Activated B cell treated with CpG ODN at 0.5 μM for 24 hours (primary cell): ENCODE data around the gene CLIC6. TPM values are rescaled to one million over a fixed set of nuclear protein-coding genes. Genes with fewer than 3 reads are reported as not detected.

ENCODE experiments used
- ATAC-seq: fragments of 200-7000 bp; cut with Tn5 transposase; one replicate; pipeline ENCODE4 v1.10.0; 2021; ENCODE audit warnings: low read depth, mild to moderate bottlenecking, moderate library complexity
- CTCF ChIA-PET: fragments of 350-600 bp; sonication (Branson Sonifier 250); formaldehyde crosslinking; loops from one replicate; lab custom pipeline; 2021; ENCODE audit warnings: antibody characterized with exemption; lab: Charles Lee
- POLR2A ChIA-PET: fragments of 350-600 bp; sonication (Branson Sonifier 250); formaldehyde crosslinking; loops from one replicate; lab custom pipeline; 2021; ENCODE audit warnings: antibody characterized with exemption; lab: Charles Lee
- DNase-seq: peaks from one replicate; pipeline ENCODE4 v3.0.0; 2022
- H3K27ac Mint-ChIP-seq: one replicate; pipeline ENCODE4 v1.8.0; 2020; ENCODE audit warnings: mixed read lengths
- H3K27me3 Mint-ChIP-seq: one replicate; pipeline ENCODE4 v1.8.0; 2021; ENCODE audit warnings: mixed read lengths
- H3K36me3 Mint-ChIP-seq: one replicate; pipeline ENCODE4 v1.8.0; 2021; ENCODE audit warnings: low read depth, mixed read lengths
- H3K4me1 Mint-ChIP-seq: one replicate; pipeline ENCODE4 v1.8.0; 2021; ENCODE audit warnings: mixed read lengths
- H3K4me3 Mint-ChIP-seq: one replicate; pipeline ENCODE4 v1.8.0; 2020; ENCODE audit warnings: mild to moderate bottlenecking, mixed read lengths
- H3K9me3 Mint-ChIP-seq: one replicate; pipeline ENCODE4 v1.8.0; 2020; ENCODE audit warnings: mixed read lengths
- intact Hi-C: fragments of 100-400 bp; cut with micrococcal nuclease; formaldehyde crosslinking; loops from one replicate; pipeline ENCODE4 v1.15.1; 2024
- total RNA-seq: library from RNA; stranded (reverse); gene quantifications from 2 replicates; pipeline ENCODE4 v1.2.3, GENCODE V29; 2022
- TF ChIP-seq, protein P1 (sequence below): fragments of 200-600 bp; IDR thresholded peaks from one replicate; pipeline ENCODE4 v1.8.0; 2022; ENCODE audit warnings: antibody characterized with exemption, mild to moderate bottlenecking

The CLIC6 gene
- total RNA-seq, 1 donor from 2014 or later: not detected

DNA sequence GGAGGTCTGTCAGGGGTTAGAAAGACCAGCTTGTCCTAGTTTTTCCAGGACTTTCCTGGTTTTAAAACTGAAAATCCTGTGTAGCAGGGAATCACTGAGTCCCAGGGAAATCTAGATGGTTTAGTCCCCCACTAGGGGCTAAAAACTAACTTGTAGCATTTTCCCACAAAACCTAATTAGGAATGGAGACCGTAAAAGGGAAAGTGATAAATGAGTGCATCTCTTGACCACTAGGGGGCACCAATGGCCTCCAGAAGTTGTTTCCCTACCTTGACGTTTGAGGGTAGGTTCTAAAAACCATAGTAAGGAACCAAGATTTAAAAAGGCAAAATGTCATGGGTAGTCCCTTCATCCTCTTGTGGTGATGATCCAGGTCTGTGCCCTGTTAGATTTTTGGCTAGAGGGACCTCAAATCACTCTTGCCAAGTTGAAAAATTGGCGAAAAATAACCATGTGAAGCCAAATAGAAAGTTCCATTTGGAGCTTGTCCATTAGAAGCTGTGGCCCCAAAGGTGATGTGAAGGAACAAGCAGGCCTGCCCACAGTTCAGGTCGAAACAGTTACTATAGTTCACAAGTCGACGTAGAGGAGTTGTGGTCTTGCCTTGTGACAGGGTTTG is 24.5 kb downstream of the CLIC6 start:
- ChIA-PET CTCF (interaction anchor here (0.6 to 8.1 kb wide), 12 partner anchors 16 to 1365 kb away, joined by 3 to 104 read pairs (median 4); no protein-coding TSS in a partner anchor), POLR2A (no interaction called here)
- TF ChIP-seq, protein P1, sequence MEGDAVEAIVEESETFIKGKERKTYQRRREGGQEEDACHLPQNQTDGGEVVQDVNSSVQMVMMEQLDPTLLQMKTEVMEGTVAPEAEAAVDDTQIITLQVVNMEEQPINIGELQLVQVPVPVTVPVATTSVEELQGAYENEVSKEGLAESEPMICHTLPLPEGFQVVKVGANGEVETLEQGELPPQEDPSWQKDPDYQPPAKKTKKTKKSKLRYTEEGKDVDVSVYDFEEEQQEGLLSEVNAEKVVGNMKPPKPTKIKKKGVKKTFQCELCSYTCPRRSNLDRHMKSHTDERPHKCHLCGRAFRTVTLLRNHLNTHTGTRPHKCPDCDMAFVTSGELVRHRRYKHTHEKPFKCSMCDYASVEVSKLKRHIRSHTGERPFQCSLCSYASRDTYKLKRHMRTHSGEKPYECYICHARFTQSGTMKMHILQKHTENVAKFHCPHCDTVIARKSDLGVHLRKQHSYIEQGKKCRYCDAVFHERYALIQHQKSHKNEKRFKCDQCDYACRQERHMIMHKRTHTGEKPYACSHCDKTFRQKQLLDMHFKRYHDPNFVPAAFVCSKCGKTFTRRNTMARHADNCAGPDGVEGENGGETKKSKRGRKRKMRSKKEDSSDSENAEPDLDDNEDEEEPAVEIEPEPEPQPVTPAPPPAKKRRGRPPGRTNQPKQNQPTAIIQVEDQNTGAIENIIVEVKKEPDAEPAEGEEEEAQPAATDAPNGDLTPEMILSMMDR: peak; percentile 72
- DNase-seq (no peak), ATAC-seq (no peak)
- H3K4me3 Mint-ChIP-seq: no peak overlapping the region
- H3K36me3 Mint-ChIP-seq: no peaks in the 10 kb centered on the region
- no peak overlapping the region for H3K27ac Mint-ChIP-seq
- intact Hi-C loops: loop anchor here (1.0 to 2.0 kb wide), 8 partner anchors 52 to 1419 kb away; no protein-coding TSS in a partner anchor
- H3K9me3 Mint-ChIP-seq: peaks cover 2% of the 10 kb centered on the region
- no peaks in the 10 kb centered on the region for H3K4me1 Mint-ChIP-seq
- peaks cover 13% of the 10 kb centered on the region for H3K27me3 Mint-ChIP-seq

DNA sequence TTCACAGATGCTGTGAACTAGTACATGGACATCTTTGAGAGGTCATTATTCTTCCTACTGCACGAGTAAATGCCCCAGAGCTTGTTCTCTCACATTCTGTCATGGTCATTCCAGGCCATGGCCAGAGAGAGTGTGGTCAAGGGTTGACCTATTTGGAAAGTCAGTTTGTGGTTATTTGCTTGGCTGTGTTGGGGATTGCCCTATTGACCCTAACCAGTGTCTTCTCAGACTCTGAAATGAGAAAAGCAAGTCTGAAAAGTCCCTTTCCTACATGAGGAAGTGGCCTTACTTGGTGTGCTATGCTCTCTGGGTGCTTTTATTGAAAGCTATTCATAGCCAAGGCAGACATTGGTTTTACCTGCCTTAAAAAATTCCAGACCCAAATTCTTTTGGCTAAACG is 26.6 kb downstream of the CLIC6 start:
- no peak overlapping the region for H3K4me3 Mint-ChIP-seq
- intact Hi-C loops: no loop called here
- CTCF ChIA-PET: interaction anchor here (1.4 to 8.1 kb wide), 2 partner anchors 13 to 1143 kb away, joined by 3 to 104 read pairs; no protein-coding TSS in a partner anchor
- POLR2A ChIA-PET: no interaction called here
- ATAC-seq: no peak
- H3K9me3 Mint-ChIP-seq: peaks cover 2% of the 10 kb centered on the region
- peaks cover 11% of the 10 kb centered on the region for H3K27me3 Mint-ChIP-seq
- H3K4me1 Mint-ChIP-seq: no peaks in the 10 kb centered on the region
- TF ChIP-seq, protein P1: no peak
- H3K36me3 Mint-ChIP-seq: no peaks in the 10 kb centered on the region
- no peak overlapping the region for H3K27ac Mint-ChIP-seq
- no peak for DNase-seq

DNA sequence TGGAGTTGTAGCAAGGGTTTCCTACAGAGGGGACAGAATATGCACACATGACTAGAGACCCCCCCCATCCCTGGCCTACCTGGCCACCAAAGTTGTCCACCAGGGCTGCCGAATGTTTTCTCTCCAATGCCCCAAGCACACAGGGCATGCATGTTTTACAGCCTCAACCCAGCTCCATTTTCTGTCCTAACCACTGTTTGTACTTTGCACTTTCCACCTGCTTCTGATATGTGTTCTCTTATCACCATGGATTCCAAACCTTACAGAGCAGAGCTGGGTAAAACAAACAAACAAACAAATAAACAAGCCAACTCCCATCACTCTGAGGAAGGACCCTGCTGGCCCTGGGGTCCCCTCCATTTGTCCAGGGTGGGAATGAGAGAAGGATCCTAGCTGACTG is 27.3 kb downstream of the CLIC6 start:
- TF ChIP-seq, protein P1: no peak
- no peak overlapping the region for H3K4me3 Mint-ChIP-seq
- ChIA-PET POLR2A (no interaction called here), CTCF (interaction anchor here (1.4 to 8.1 kb wide), 2 partner anchors 12 to 1143 kb away, joined by 3 to 104 read pairs; no protein-coding TSS in a partner anchor)
- intact Hi-C loops: no loop called here
- ATAC-seq (no peak), DNase-seq (no peak)
- H3K36me3 Mint-ChIP-seq: no peaks in the 10 kb centered on the region
- no peaks in the 10 kb centered on the region for H3K4me1 Mint-ChIP-seq
- no peak overlapping the region for H3K27ac Mint-ChIP-seq
- H3K27me3 Mint-ChIP-seq: peaks cover 11% of the 10 kb centered on the region
- H3K9me3 Mint-ChIP-seq: peaks cover 2% of the 10 kb centered on the region

DNA sequence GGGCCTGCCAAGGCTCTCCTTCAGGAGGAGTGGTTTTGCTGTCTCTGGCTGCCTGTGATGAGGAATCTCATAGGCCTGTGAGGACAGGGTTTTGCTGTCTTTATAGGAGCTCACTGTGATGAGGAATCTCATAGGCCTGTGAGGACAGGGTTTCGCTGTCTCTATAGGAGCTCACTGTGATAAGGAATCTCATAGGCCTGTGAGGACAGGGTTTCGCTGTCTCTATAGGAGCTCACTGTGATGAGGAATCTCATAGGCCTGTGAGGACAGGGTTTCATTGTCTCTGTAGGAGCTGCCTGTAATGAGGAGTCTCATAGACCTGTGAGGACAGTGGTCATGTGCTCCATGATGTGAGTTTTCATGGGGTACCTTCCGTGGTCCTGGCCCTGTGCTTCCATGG is 29.0 kb downstream of the CLIC6 start:
- H3K36me3 Mint-ChIP-seq: no peaks in the 10 kb centered on the region
- H3K27ac Mint-ChIP-seq: no peak overlapping the region
- H3K4me3 Mint-ChIP-seq: no peak overlapping the region
- CTCF ChIA-PET: no interaction called here
- DNase-seq: no peak
- peaks cover 2% of the 10 kb centered on the region for H3K9me3 Mint-ChIP-seq
- intact Hi-C loops: no loop called here
- peaks cover 12% of the 10 kb centered on the region for H3K27me3 Mint-ChIP-seq
- ATAC-seq: no peak
- H3K4me1 Mint-ChIP-seq: no peaks in the 10 kb centered on the region
- TF ChIP-seq, protein P1: no peak
- POLR2A ChIA-PET: no interaction called here

DNA sequence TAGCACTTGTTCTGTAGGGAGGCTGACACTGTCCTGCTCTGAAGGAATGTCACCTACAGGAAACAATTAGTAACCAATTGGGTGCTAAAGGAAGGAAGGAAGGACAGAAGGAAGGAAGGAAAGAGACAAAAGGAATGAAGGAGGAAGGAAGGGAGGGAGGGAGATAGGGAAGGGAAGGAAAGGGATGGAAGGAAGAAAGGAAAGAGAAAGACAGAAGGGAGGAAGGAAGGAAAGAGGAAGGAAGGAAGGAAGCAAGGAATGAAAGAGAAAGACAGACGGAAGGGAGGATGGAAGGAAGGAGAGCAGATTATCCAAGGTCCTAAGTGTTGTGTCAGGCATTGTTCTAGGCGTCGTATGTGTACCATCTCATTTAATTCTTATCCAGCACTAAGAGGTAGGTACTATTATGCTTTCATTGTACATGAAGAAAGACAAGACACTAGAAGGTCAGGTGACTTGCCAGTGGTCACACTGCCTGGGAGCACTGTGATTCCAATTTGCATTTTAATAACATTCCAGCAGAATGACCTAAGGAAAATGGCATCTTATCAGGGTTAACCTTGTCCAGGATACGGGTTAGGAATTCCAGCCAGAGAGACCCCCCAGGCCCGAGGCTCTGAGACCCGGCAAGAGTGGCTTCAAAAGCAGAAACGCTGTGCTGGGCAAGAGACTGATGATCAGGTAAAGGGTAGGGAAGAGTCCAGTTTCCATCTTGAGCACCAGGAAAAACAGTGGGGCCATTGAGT is 29.6 kb downstream of the CLIC6 start:
- POLR2A ChIA-PET: no interaction called here
- no peak for ATAC-seq
- no peak overlapping the region for H3K27ac Mint-ChIP-seq

More for the DNA sequence above, 29.6 kb downstream of the CLIC6 start:
- no peak for DNase-seq
- H3K4me1 Mint-ChIP-seq: no peaks in the 10 kb centered on the region
- H3K4me3 Mint-ChIP-seq: no peak overlapping the region
- CTCF ChIA-PET: no interaction called here
- TF ChIP-seq, protein P1: no peak
- intact Hi-C loops: no loop called here
- H3K9me3 Mint-ChIP-seq: peaks cover 2% of the 10 kb centered on the region
- peaks cover 12% of the 10 kb centered on the region for H3K27me3 Mint-ChIP-seq
- H3K36me3 Mint-ChIP-seq: no peaks in the 10 kb centered on the region
